Activated CD4-positive, alpha-beta T cell treated with anti-CD3 and anti-CD28 coated beads for 36 hours (primary cell): ENCODE data around the gene NLRP8. TPM values are rescaled to one million over a fixed set of nuclear protein-coding genes. Genes with fewer than 3 reads are reported as not detected.
A peak's percentile ranks its signal among the peaks of the same experiment; 100 is the strongest.
"Not testable (repeated sequence)": the region's sequence is repeated elsewhere in the genome, so short reads cannot be mapped to it uniquely, and the experiment has no call there.

ENCODE experiments used
- ATAC-seq: fragments of 200-7000 bp; cut with Tn5 transposase; one replicate; pipeline ENCODE4 v1.10.0; 2021; ENCODE audit warnings: mild to moderate bottlenecking, moderate library complexity
- CTCF ChIA-PET: fragments of 350-600 bp; sonication (Branson Sonifier 250); formaldehyde crosslinking; loops from one replicate; lab custom pipeline; 2021; ENCODE audit warnings: antibody characterized with exemption; lab: Charles Lee
- POLR2A ChIA-PET: fragments of 350-600 bp; sonication (Branson Sonifier 250); formaldehyde crosslinking; loops from one replicate; lab custom pipeline; 2021; ENCODE audit warnings: antibody characterized with exemption, inconsistent platforms; lab: Charles Lee
- DNase-seq: peaks from one replicate; pipeline ENCODE4 v3.0.0-alpha.2; 2020
- H3K27ac Mint-ChIP-seq: one replicate; pipeline ENCODE4 v1.8.0; 2021; ENCODE audit warnings: mixed read lengths
- H3K27me3 Mint-ChIP-seq: one replicate; pipeline ENCODE4 v1.8.0; 2021; ENCODE audit warnings: mixed read lengths
- H3K36me3 Mint-ChIP-seq: one replicate; pipeline ENCODE4 v1.8.0; 2021; ENCODE audit warnings: low read depth, mixed read lengths
- H3K4me1 Mint-ChIP-seq: one replicate; pipeline ENCODE4 v1.8.0; 2021; ENCODE audit warnings: mixed read lengths
- H3K4me3 Mint-ChIP-seq: one replicate; pipeline ENCODE4 v1.8.0; 2021; ENCODE audit warnings: mild to moderate bottlenecking, moderate library complexity, mixed read lengths
- H3K9me3 Mint-ChIP-seq: one replicate; pipeline ENCODE4 v1.8.0; 2021; ENCODE audit warnings: low read depth, mixed read lengths
- intact Hi-C, 2 experiments: fragments of 100-400 bp; cut with DNase I in 1 of 2; cut with micrococcal nuclease in 1 of 2; formaldehyde crosslinking; loops; one replicate each; pipeline versions ENCODE4 v1.14.2 to v1.15.1; 2022 to 2024; cut with DNase I, micrococcal nuclease
- total RNA-seq, 2 experiments: library from RNA; stranded (reverse); gene quantifications; one replicate each; pipeline ENCODE4 v1.2.3, GENCODE V29; 2021

Gene NLRP8
- total RNA-seq, result not detected

DNA sequence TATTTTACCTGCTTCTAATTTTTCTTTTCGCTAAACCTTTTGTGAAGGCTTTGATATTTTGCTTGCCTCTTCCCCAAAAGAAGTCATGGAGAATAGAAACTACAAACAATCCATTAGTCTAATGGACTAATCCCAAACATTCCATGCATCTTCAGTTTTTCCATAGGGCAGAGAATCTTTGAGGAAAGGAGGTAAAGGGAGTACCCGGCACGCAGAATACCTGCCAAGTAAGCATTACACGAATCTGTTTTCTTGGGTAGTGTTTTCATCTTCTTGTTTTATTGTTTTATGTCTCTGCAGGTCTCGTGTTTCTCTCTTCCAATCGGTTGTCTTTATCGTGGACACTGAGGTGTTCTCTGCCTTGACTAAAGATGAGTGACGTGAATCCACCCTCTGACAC lies at the start of gene NLRP8:
TSS of gene NLRP8 (plus strand) at position 301 of the 400 bp plus-strand sequence.
- ATAC-seq (no peak), DNase-seq (no peak)
- Mint-ChIP-seq H3K4me3 (no peak within 1 kb of the TSS), H3K27ac (no peak within 1 kb of the TSS), H3K36me3 (peaks cover 2% of the 10 kb centered on the region), H3K27me3 (peaks cover 4% of the 10 kb centered on the region), H3K4me1 (no peaks in the 10 kb centered on the region), H3K9me3 (peaks cover 18% of the 10 kb centered on the region)
- intact Hi-C loops, result no loop called here
- CTCF ChIA-PET, result no interaction called here
- POLR2A ChIA-PET, result no interaction called here

DNA sequence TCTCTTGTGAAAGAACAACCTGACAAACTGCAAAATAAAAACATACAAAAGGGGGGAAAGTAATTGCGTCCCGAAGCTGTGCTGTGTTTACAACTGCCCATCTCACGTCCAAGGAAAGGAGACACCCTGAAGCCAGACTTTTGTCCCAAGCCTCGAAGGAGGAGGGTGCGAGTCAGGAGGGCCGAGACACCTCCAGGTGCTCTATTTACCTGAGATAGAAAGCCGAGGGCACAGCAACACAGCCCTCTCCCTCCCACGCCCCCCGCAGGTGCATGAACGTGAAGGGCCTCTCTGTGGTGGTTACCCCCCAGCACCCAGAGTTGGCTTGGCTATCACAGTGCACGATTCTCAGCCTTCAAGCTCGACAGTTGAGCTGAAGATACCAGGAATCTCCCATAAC lies 48.7 kb upstream of the NLRP8 start:
- DNase-seq (no peak), ATAC-seq (no peak)
- Mint-ChIP-seq H3K36me3 (no peaks in the 10 kb centered on the region), H3K4me3 (no peak overlapping the region), H3K9me3 (peaks cover 11% of the 10 kb centered on the region), H3K27me3 (no peaks in the 10 kb centered on the region), H3K27ac (no peak overlapping the region), H3K4me1 (no peaks in the 10 kb centered on the region)
- intact Hi-C loops, result no loop called here
- CTCF ChIA-PET, result no interaction called here
- POLR2A ChIA-PET, result no interaction called here

DNA sequence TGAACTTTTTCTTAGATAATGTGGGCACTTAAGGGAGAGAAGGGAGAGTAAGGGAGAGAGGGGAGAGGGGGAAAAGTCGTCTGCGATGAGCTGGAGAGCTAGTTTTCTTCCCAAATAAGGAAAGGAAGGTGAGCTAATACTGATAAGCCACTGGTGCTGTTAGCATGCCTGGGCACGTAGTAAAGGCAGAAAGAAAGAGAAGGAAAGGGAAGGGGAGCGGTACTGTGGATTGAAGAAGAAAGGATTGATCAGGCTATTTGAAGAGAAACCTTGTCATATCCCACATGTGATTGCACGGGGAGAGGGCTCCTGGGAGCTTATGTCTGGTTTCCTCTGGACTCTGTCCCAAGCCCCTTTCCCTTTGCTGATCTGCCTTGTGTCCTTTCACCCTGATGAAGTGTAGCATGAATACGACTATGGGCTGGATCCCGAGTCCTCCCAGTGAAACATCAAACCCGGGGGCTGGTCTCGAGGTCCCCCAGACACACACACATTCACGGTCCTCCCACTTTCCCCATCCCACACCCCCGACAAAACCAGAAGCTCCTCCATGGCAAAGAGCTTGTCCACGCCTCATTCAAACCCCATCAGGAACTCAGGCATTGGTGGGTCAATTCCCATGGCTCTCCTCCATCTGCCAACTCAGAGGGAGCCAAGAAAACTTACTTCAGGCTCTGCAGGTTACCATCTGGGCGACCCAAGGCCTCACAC lies 46.1 kb upstream of the NLRP8 start:
- Mint-ChIP-seq H3K4me3 (no peak overlapping the region), H3K27me3 (no peaks in the 10 kb centered on the region), H3K27ac (no peak overlapping the region), H3K9me3 (peaks cover 6% of the 10 kb centered on the region), H3K36me3 (no peaks in the 10 kb centered on the region), H3K4me1 (no peaks in the 10 kb centered on the region)
- ATAC-seq, result no peak
- intact Hi-C loops, result no loop called here
- no peak for DNase-seq
- POLR2A ChIA-PET, result no interaction called here
- CTCF ChIA-PET, result no interaction called here

DNA sequence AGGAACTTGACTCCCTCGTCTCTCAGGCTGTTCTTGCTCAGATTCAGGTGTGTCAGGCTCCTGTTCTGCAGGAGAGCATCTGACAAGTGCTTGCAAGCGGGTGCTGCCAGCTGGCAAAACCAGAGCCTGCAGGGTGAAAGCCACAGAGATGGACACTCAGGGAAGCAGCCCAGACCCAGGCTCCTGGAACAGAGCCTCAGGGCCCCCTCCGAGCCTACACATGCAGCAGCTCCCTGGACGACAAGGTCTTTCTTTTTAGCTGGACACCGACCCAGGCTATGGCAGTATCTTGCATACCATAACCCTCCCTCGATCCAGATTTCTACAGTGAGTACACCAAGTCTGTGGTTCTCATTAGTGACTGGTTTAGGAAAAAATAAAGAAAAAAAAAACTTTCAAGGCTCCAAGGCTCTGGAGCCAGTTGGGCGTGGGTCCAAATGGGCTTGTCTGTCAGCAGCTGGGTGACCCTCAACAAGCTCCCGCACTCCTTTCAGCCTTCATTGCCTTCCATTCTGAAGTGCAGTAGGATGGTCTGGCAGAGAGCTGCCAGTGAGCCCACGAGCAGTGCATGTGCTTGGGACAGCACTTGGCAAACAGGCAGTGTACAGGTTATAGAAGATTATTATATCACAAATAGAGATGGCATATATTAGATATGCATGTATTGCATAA lies 45.4 kb upstream of the NLRP8 start:
- no peak overlapping the region for H3K27ac Mint-ChIP-seq
- peaks cover 6% of the 10 kb centered on the region for H3K9me3 Mint-ChIP-seq
- DNase-seq (no peak), ATAC-seq (no peak)
- intact Hi-C loops, result no loop called here
- H3K4me1 Mint-ChIP-seq, result no peaks in the 10 kb centered on the region
- ChIA-PET CTCF (interaction anchor here (0.7 kb wide), 1 partner anchor 177 kb away, joined by 3 read pairs; no protein-coding TSS in a partner anchor), POLR2A (no interaction called here)
- H3K4me3 Mint-ChIP-seq, result no peak overlapping the region
- H3K36me3 Mint-ChIP-seq, result no peaks in the 10 kb centered on the region
- H3K27me3 Mint-ChIP-seq, result no peaks in the 10 kb centered on the region

DNA sequence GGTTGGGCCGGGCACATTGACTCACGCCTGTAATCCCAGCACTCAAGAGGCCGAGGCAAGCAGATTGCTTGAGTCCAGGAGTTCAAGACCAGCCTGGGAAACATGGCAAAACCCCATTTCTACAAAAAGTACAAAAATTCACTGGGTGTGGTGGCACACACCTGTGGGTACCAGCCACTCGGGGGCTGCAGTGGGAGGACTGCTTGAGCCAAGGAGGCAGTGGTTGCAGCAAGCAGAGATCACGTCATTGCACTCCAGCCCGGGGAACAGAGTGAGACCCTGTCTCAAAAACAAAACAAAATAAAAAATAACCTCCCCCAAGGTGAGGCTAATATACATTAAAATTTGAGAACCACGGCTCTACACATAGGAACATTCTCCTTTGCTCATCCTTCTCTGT lies 40.3 kb upstream of the NLRP8 start:
- POLR2A ChIA-PET, result no interaction called here
- H3K4me1 Mint-ChIP-seq, result no peaks in the 10 kb centered on the region
- no peak overlapping the region for H3K27ac Mint-ChIP-seq
- no peaks in the 10 kb centered on the region for H3K36me3 Mint-ChIP-seq
- DNase-seq (no peak), ATAC-seq (no peak)
- peaks cover 2% of the 10 kb centered on the region for H3K27me3 Mint-ChIP-seq
- intact Hi-C loops, result no loop called here
- no peaks in the 10 kb centered on the region for H3K9me3 Mint-ChIP-seq
- CTCF ChIA-PET, result no interaction called here
- H3K4me3 Mint-ChIP-seq, result no peak overlapping the region

DNA sequence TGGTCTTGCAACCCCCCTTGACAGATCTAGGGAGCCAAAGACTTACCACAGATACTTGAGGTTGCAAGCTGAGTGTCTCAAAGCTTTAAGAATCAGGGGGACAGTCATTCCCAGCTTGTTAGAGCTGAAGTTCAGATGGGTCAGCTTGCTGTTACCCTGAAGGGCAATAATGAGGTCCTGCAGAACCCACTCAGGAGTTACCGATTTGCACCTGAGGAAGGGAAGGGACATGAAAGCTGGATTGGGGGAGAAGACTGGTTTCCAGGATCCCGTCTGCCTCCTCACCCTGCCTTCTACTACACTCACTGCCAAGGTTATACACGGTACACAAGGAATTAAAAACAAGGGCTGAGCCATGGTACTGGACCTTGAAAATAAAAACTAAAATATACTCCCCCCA lies 39.9 kb upstream of the NLRP8 start:
- Mint-ChIP-seq H3K4me3 (no peak overlapping the region), H3K36me3 (no peaks in the 10 kb centered on the region), H3K9me3 (no peaks in the 10 kb centered on the region), H3K27me3 (peaks cover 2% of the 10 kb centered on the region), H3K27ac (no peak overlapping the region), H3K4me1 (no peaks in the 10 kb centered on the region)
- POLR2A ChIA-PET, result no interaction called here
- intact Hi-C loops, result no loop called here
- no peak for ATAC-seq
- no peak for DNase-seq
- CTCF ChIA-PET, result no interaction called here

DNA sequence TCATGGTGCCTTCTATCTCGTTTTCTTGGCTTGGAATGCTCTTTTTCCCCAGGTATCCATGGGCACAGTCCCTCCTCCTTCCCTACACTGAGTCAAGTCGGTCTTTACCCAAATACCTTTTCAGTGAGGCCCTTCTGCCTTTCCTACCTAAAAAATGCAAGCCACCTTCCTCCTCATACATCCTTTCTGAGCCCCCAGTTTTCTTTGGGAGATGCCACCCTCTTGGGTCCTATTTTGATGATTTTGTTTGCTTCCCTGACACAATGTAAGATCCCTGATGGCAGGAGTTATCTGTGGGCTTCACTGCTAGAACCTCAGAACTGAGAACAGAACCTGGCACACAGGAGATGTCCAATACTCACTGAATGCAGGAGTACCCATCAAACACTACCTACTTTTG lies 37.8 kb upstream of the NLRP8 start:
- H3K27me3 Mint-ChIP-seq, result peaks cover 2% of the 10 kb centered on the region
- no peaks in the 10 kb centered on the region for H3K36me3 Mint-ChIP-seq
- H3K27ac Mint-ChIP-seq, result no peak overlapping the region
- CTCF ChIA-PET, result no interaction called here
- no peak for DNase-seq
- H3K4me3 Mint-ChIP-seq, result no peak overlapping the region
- intact Hi-C loops, result no loop called here
- H3K9me3 Mint-ChIP-seq, result no peaks in the 10 kb centered on the region
- H3K4me1 Mint-ChIP-seq, result no peaks in the 10 kb centered on the region
- POLR2A ChIA-PET, result no interaction called here
- no peak for ATAC-seq

DNA sequence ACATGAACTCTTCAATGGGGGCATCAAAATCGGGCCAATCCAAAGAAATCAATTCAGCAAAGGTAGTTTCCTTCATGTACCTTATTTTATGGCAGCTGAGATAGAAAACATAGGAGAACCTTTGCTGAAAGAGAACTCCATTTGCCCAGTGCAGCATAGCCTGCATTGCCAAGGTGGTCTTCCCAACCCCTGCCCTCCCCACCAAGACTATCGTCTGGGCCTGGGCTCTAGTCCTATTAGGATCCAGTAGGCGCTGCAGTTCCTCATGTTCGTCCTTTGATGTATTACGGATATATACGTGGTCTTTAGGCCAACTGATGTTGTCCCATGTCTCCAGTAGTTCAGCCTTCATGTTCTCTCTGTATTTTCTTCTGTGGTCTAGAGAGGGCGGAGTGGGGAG lies 34.7 kb upstream of the NLRP8 start:
- POLR2A ChIA-PET, result no interaction called here
- CTCF ChIA-PET, result no interaction called here
- intact Hi-C loops, result no loop called here
- Mint-ChIP-seq H3K27ac (no peak overlapping the region), H3K36me3 (no peaks in the 10 kb centered on the region), H3K9me3 (peaks cover 7% of the 10 kb centered on the region), H3K4me3 (no peak overlapping the region), H3K4me1 (no peaks in the 10 kb centered on the region), H3K27me3 (peaks cover 2% of the 10 kb centered on the region)
- ATAC-seq (no peak), DNase-seq (no peak)

DNA sequence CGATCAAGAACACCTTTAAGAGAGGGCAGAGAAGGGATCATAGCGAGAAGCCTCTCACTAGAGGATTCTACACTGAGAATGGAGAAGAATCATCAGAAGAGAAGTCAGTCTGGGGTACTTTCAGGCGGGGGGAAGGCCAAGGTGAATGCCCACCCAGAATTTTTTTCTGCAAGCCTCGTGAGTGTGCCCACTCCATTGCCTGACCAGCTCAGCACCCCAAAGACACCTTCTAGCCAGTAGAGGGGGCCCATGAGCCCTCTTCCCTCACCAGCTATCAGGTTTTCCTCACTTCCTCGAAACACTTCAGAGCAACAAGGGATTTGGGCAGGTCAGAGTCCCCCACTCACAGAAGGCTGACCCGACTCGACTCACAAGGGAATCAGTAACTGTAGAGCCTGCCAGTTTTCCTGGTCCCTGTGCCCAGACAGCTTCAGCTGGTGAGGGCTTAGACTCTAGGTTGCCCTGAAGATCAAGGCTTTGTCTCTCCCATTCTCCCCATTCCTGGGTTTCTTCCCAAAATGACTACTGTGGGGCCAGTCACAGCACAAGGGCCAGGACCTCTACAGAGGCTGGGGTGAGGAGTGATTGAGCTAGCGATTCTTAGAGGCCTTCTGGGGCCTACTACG lies 33.9 kb upstream of the NLRP8 start:
- POLR2A ChIA-PET, result no interaction called here
- Mint-ChIP-seq H3K27ac (no peak overlapping the region), H3K4me1 (no peaks in the 10 kb centered on the region), H3K4me3 (no peak overlapping the region), H3K9me3 (peaks cover 12% of the 10 kb centered on the region), H3K27me3 (peaks cover 2% of the 10 kb centered on the region), H3K36me3 (no peaks in the 10 kb centered on the region)
- CTCF ChIA-PET, result no interaction called here
- DNase-seq, result peak; percentile 11
- intact Hi-C loops, result no loop called here
- ATAC-seq, result no peak

DNA sequence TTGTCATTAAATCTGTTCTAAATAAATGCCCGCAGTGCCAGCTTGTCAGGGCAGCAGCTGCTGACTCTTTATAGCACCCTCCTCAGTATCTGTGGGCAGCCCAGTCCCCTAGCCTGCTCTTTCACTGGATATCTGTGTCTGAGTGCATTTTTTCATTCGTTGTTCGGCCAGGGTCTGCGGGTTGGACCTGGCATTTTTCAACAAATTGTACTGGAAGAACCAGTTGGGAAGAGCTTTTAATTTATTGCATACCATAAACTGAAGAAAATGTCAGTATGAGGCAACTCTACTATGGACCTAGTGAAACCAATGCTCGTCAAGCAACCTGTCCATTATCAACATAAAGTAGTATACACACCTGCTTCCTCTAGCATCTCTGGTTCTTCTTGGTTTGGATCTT lies 24.1 kb upstream of the NLRP8 start:
- ATAC-seq (no peak), DNase-seq (no peak)
- POLR2A ChIA-PET, result no interaction called here
- Mint-ChIP-seq H3K27ac (no peak overlapping the region), H3K36me3 (no peaks in the 10 kb centered on the region), H3K27me3 (no peaks in the 10 kb centered on the region), H3K9me3 (peaks cover 29% of the 10 kb centered on the region), H3K4me3 (no peak overlapping the region), H3K4me1 (no peaks in the 10 kb centered on the region)
- CTCF ChIA-PET, result no interaction called here
- intact Hi-C loops, result no loop called here

DNA sequence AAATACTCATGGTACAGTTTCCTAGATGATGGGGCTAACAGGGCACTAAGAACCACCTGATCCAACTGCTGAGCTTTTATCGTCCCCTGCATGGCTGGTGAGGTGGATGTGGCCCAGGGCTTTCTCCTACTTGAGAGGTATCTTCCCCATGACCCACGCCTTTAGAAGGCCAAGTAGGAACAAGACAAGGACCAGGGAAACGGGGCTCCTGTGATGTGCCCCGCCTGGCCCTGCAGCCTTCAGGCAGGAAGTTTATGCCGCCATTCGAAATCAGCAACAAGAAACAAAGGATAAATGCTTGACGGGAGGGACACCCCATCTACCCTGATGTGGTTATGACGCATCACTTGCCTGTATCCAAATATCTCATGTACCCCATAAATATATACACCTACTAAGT lies 19.6 kb upstream of the NLRP8 start:
- ChIA-PET POLR2A (no interaction called here), CTCF (no interaction called here)
- intact Hi-C loops, result no loop called here
- no peaks in the 10 kb centered on the region for H3K36me3 Mint-ChIP-seq
- no peaks in the 10 kb centered on the region for H3K27me3 Mint-ChIP-seq
- ATAC-seq (no peak), DNase-seq (no peak)
- H3K9me3 Mint-ChIP-seq, result peaks cover 16% of the 10 kb centered on the region
- H3K27ac Mint-ChIP-seq, result no peak overlapping the region
- H3K4me3 Mint-ChIP-seq, result no peak overlapping the region
- no peaks in the 10 kb centered on the region for H3K4me1 Mint-ChIP-seq

DNA sequence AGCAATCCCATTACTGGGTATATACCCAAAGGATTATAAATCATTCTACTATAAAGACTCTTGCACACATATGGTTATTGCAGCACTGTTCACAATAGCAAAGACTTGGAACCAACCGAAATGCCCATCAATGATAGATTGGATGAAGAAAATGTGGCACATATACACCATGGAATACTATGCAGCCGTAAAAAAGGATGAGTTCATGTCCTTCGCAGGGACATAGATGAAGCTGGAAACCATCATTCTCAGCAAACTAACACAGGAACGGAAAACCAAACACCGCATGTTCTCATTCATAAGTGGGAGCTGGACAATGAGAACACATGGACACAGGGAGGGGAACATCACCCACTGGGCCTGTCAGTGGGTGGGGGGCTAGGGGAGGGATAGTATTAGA lies 18.4 kb upstream of the NLRP8 start:
- ATAC-seq, H3K4me3 Mint-ChIP-seq, CTCF ChIA-PET, POLR2A ChIA-PET, H3K36me3 Mint-ChIP-seq, DNase-seq, intact Hi-C loops, H3K27me3 Mint-ChIP-seq, H3K27ac Mint-ChIP-seq, H3K4me1 Mint-ChIP-seq: not testable (repeated sequence)
- peaks cover 12% of the 10 kb centered on the region for H3K9me3 Mint-ChIP-seq
